ENCODE measurements around the gene GPR12. TPM values are rescaled to one million over a fixed set of nuclear protein-coding genes. Genes with fewer than 3 reads are reported as not detected.

Gene GPR12
- total and polyA plus RNA-seq, 3 donors from 2014 or later: 0.06 to 0.15 TPM; not detected in 1

DNA sequence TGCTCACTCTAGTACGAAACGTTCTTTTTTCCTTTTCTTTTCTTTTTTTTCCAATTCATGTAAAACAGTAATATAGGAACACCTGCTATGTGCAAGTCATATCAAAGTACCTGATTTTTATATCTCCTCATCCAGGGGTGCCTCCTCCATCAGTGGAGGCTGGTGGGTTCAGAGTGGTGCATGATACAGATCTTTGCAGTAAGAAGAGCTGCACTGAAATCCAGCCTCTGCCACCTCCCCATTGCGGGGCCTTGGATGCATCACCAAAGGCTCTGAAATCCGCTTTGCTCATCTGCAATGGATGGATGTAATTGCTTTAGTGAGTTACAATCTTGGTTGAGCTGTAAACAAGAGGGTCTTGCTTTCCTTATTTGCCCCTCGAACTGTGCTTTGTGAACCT lies 38.3 kb downstream of the GPR12 start:
- DNase-seq: no peak
- TF ChIP-seq, protein P1, sequence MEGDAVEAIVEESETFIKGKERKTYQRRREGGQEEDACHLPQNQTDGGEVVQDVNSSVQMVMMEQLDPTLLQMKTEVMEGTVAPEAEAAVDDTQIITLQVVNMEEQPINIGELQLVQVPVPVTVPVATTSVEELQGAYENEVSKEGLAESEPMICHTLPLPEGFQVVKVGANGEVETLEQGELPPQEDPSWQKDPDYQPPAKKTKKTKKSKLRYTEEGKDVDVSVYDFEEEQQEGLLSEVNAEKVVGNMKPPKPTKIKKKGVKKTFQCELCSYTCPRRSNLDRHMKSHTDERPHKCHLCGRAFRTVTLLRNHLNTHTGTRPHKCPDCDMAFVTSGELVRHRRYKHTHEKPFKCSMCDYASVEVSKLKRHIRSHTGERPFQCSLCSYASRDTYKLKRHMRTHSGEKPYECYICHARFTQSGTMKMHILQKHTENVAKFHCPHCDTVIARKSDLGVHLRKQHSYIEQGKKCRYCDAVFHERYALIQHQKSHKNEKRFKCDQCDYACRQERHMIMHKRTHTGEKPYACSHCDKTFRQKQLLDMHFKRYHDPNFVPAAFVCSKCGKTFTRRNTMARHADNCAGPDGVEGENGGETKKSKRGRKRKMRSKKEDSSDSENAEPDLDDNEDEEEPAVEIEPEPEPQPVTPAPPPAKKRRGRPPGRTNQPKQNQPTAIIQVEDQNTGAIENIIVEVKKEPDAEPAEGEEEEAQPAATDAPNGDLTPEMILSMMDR (IDR thresholded peaks at IDR 0.05): no peak
- no peak for TF ChIP-seq POLR2A (IDR thresholded peaks at IDR 0.05)
- Histone ChIP-seq H3K27ac (no peak overlapping the region), H3K4me3 (no peak overlapping the region), H3K36me3 (ENCODE audit: low read depth, missing control alignments) (no peaks in the 10 kb centered on the region), H3K27me3 (no peaks in the 10 kb centered on the region), H3K4me1 (no peaks in the 10 kb centered on the region), H3K9me3 (no peaks in the 10 kb centered on the region)
- WGBS, 2 donors: 54 to 66% methylated on average over 5 of the region's 5 CpGs
- intact Hi-C loops (cut with DNase I; ENCODE audit: low total_unique reads): no loop called here

DNA sequence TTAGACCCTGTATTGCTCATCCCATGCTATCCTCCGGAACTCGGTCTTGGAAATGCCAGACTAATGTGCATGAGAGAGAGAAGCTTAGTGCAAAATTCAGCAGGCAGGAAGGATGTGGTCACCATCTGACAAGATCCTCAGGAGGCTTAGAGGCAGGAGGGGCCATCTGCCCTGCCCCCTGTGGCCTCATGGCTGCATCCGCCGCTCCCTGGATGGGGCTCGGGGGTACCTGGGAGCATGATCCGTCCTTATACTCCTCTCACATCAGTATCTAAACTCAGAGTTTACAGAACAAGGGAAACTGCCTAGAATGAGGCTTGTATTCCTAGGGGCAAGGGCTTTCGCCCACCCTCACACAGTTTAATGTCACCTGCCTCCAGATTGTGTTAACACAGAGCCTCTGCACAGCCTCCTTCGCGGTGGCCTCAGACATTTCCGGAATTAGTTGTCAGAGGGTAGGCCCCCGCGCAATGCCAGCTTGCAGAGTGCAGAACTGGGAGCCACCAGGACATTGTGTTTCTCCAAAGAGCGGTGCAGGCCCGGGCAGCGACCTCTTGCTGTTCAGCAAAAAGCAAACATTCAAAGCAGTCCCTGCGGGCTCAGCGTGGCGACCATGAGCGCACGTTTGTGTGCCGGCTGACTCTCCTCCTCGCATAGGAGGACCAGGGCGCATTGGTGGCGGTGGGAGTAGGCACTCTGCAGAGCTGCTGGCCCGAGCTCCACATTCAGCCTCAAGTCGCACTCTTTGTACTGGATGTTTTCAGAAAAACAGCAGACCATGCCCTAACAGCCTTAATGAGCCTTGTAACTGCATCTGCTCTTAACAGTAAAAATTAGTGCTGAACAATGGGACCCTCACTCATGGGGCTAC lies 39.1 kb downstream of the GPR12 start:
- WGBS, 2 donors: 52 to 63% methylated on average over 25 to 26 of the region's 26 CpGs

DNA sequence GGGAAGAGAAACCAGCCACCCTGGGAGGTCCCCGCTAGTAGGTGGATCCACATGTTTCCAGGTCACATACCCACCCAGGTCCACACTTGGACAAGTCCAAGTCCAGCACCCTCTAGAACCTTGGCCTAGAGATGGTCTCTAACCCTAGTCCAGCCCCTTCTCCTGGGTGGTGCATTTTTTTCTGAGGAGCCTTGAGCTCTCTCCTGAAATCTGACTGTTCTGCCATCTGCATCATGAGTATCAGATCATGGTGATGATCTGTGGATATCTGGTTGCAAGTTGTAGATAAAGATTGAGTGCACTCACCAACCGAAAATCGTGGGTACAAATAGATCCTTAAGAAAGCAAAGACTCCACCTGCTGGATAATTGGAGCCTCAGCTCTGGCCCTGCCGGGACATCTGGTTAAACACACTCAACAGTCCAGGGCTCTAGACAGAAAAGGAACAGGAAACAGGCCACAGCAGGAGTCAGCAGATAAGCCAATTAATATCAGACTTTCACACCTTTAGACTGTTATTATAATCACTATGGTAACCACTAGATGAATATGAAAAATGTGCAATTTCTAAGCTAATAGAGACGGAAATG lies 41.1 kb downstream of the GPR12 start:
- WGBS, 2 donors: 70 to 75% methylated on average over 5 of the region's 5 CpGs
- Histone ChIP-seq H3K36me3 (ENCODE audit: low read depth, missing control alignments) (no peaks in the 10 kb centered on the region), H3K4me3 (no peak overlapping the region), H3K27me3 (no peaks in the 10 kb centered on the region), H3K4me1 (no peaks in the 10 kb centered on the region), H3K9me3 (no peaks in the 10 kb centered on the region), H3K27ac (no peak overlapping the region)
- DNase-seq: no peak
- TF ChIP-seq, protein P1 (IDR thresholded peaks at IDR 0.05): no peak
- no peak for TF ChIP-seq POLR2A (IDR thresholded peaks at IDR 0.05)
- intact Hi-C loops (cut with DNase I; ENCODE audit: low total_unique reads): no loop called here

More for the DNA sequence above, 39.1 kb downstream of the GPR12 start:
- Histone ChIP-seq H3K4me3 (no peak overlapping the region), H3K9me3 (no peaks in the 10 kb centered on the region), H3K27ac (no peak overlapping the region), H3K4me1 (no peaks in the 10 kb centered on the region), H3K27me3 (no peaks in the 10 kb centered on the region), H3K36me3 (ENCODE audit: low read depth, missing control alignments) (no peaks in the 10 kb centered on the region)
- TF ChIP-seq, protein P1 (IDR thresholded peaks at IDR 0.05): no peak
- no peak for TF ChIP-seq POLR2A (IDR thresholded peaks at IDR 0.05)
- intact Hi-C loops (cut with DNase I; ENCODE audit: low total_unique reads): no loop called here
- no peak for DNase-seq

DNA sequence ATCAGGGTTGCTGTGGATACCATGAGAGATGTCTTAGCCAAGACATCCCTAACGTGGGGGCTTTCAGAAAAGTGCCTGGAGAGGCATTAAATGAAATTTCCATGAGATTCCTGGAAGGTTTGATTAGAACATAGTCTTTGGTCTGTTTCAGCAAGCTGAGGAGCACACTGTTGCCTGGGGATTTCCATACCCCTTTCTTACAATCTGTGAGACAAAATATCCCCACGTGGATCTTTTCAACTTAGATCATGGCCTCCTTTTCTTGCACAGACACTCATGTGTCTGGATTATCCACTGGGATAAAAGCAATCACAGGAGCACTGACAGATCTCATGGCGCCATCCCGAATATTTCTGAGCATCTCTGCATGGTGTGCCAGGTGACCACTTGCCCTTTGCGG lies 41.7 kb downstream of the GPR12 start:
- 91% methylated on average over 5 of the region's 5 CpGs for WGBS, 2 donors
- Histone ChIP-seq H3K9me3 (no peaks in the 10 kb centered on the region), H3K27me3 (no peaks in the 10 kb centered on the region), H3K4me1 (no peaks in the 10 kb centered on the region), H3K27ac (no peak overlapping the region), H3K36me3 (ENCODE audit: low read depth, missing control alignments) (no peaks in the 10 kb centered on the region), H3K4me3 (no peak overlapping the region)
- TF ChIP-seq, protein P1 (IDR thresholded peaks at IDR 0.05): no peak
- no peak for TF ChIP-seq POLR2A (IDR thresholded peaks at IDR 0.05)
- intact Hi-C loops (cut with DNase I; ENCODE audit: low total_unique reads): no loop called here
- no peak for DNase-seq
